HepG2 (cell line): Measurements from ENCODE around the gene ZNF506. TPM values are rescaled to one million over a fixed set of nuclear protein-coding genes. Genes with fewer than 3 reads are reported as not detected.

Source experiments
- ARNT2 ChIP-seq: sonication (generic); formaldehyde crosslinking; IDR thresholded peaks from 2 replicates; pipeline ENCODE4 v1.8.0; 2022; ENCODE audit warnings: mild to moderate bottlenecking, low read depth, missing genetic modification reagents, moderate library complexity
- CCAR2 ChIP-seq: fragments of 200-400 bp; formaldehyde crosslinking; optimal IDR thresholded peaks from 2 replicates; pipeline ENCODE3; 2018; ENCODE audit warnings: low read depth, mild to moderate bottlenecking, low read length, moderate library complexity
- GATA4 ChIP-seq: sonication (generic); IDR thresholded peaks from 2 replicates; pipeline ENCODE4 v1.6.1; 2016; ENCODE audit warnings: antibody characterized with exemption, low read depth, borderline replicate concordance
- ISL2 ChIP-seq: sonication (generic); formaldehyde crosslinking; IDR thresholded peaks from 2 replicates; pipeline ENCODE4 v1.5.0; 2020; ENCODE audit warnings: missing genetic modification reagents
- KLF15 ChIP-seq: sonication (generic); formaldehyde crosslinking; IDR thresholded peaks from 2 replicates; pipeline ENCODE4 v1.8.1; 2023; ENCODE audit warnings: borderline replicate concordance, mild to moderate bottlenecking, inconsistent platforms, missing genetic modification reagents, mixed read lengths
- MXD4 ChIP-seq: IDR thresholded peaks from 2 replicates; pipeline ENCODE4 v1.6.1; 2016; ENCODE audit warnings: mild to moderate bottlenecking, missing biosample characterization, missing genetic modification reagents
- NFYB ChIP-seq: sonication (generic); formaldehyde crosslinking; IDR thresholded peaks from 2 replicates; pipeline ENCODE4 v1.4.0; 2020; ENCODE audit warnings: missing genetic modification reagents
- PREB ChIP-seq: sonication (generic); formaldehyde crosslinking; IDR thresholded peaks from 2 replicates; pipeline ENCODE4 v1.4.0; 2020; ENCODE audit warnings: missing genetic modification reagents
- ZBTB21 ChIP-seq: sonication (generic); formaldehyde crosslinking; IDR thresholded peaks from 2 replicates; pipeline ENCODE4 v1.4.0; 2020; ENCODE audit warnings: missing genetic modification reagents
- ZNF44 ChIP-seq: sonication (generic); formaldehyde crosslinking; IDR thresholded peaks from 2 replicates; pipeline ENCODE4 v1.5.1; 2020; ENCODE audit warnings: mild to moderate bottlenecking, missing genetic modification reagents
- ZNF513 ChIP-seq: sonication (generic); formaldehyde crosslinking; conservative IDR thresholded peaks from 2 replicates; pipeline ENCODE4 v1.5.0; 2020; ENCODE audit warnings: missing genetic modification reagents
- ZNF552 ChIP-seq: sonication (generic); formaldehyde crosslinking; IDR thresholded peaks from 2 replicates; pipeline ENCODE4 v1.9.0; 2022; ENCODE audit warnings: missing genetic modification reagents, mild to moderate bottlenecking, borderline replicate concordance
- ZNF576 ChIP-seq: sonication (generic); formaldehyde crosslinking; IDR thresholded peaks from 2 replicates; pipeline ENCODE4 v1.4.0; 2020; ENCODE audit warnings: mild to moderate bottlenecking, missing genetic modification reagents
- polyA plus RNA-seq, 8 experiments: library from polyadenylated mRNA; depleted of rRNA in 3 of 8; stranded (reverse) in 7 of 8; unstranded in 1 of 8; fragments of >200 nt; fragmentation: Illumina TruSeq in 4 of 8; extraction: Trizol in 4 of 8; gene quantifications; 2 replicates each; pipeline versions ENCODE4 v1.2.1 to v1.2.3, GENCODE V29; 2011 to 2016; ENCODE audit warnings: low read depth in 4 of 8, missing spikeins in 1 of 8, mixed read lengths in 1 of 8; ENCODE audit not compliant: insufficient read depth in 1 of 8
- total RNA-seq, 5 experiments: library from RNA; depleted of rRNA; stranded (reverse); fragments of >200 nt; fragmentation: Illumina TruSeq; extraction: Trizol; gene quantifications; 2 replicates each; pipeline ENCODE4 v1.2.3, GENCODE V29; 2016; ENCODE audit warnings: low read depth in 1 of 5
- TF ChIP-seq, protein P1 (sequence below): sonication (generic); formaldehyde crosslinking; IDR thresholded peaks from 2 replicates; pipeline ENCODE4 v1.8.0; 2022; ENCODE audit warnings: mild to moderate bottlenecking, missing genetic modification reagents, moderate library complexity
- TF ChIP-seq, protein P2 (sequence below): sonication (generic); formaldehyde crosslinking; IDR thresholded peaks from 2 replicates; pipeline ENCODE4 v1.4.0; 2020; ENCODE audit warnings: mild to moderate bottlenecking, missing genetic modification reagents

ZNF506 gene
- total and polyA plus RNA-seq, 2 of the 13 experiments (the other 11 are each of a cell fraction or from before 2014, with no cell fraction given), result not detected

GRCh38 chr19:19776206-19777008 is 45.1 kb downstream of the ZNF506 start (continued):
- TF ChIP-seq ZNF576 (CRISPR knock-in tag), result no peak
- TF ChIP-seq KLF15 (CRISPR knock-in tag), result no peak
- no peak for TF ChIP-seq PREB
- TF ChIP-seq ISL2, result peak; percentile 62
- TF ChIP-seq ZBTB21 (CRISPR knock-in tag), result no peak
- no peak for TF ChIP-seq CCAR2
- peak; percentile 42; the same call in 1 of the 2 replicates for TF ChIP-seq NFYB (CRISPR knock-in tag)
- TF ChIP-seq, protein P1, sequence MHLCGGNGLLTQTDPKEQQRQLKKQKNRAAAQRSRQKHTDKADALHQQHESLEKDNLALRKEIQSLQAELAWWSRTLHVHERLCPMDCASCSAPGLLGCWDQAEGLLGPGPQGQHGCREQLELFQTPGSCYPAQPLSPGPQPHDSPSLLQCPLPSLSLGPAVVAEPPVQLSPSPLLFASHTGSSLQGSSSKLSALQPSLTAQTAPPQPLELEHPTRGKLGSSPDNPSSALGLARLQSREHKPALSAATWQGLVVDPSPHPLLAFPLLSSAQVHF (CRISPR knock-in tag), result no peak
- no peak for TF ChIP-seq ZNF44 (CRISPR knock-in tag)
- peak; percentile 84; the same call in 1 of the 2 replicates for TF ChIP-seq ZNF513 (CRISPR knock-in tag)
- TF ChIP-seq ZNF552 (CRISPR knock-in tag), result no peak
- TF ChIP-seq GATA4, result 0 out of 2 replicates have a peak, but pooled peaks have one; percentile 25
- no peak; the same call in none of the 2 replicates for TF ChIP-seq MXD4 (CRISPR knock-in tag)
- TF ChIP-seq, protein P2, sequence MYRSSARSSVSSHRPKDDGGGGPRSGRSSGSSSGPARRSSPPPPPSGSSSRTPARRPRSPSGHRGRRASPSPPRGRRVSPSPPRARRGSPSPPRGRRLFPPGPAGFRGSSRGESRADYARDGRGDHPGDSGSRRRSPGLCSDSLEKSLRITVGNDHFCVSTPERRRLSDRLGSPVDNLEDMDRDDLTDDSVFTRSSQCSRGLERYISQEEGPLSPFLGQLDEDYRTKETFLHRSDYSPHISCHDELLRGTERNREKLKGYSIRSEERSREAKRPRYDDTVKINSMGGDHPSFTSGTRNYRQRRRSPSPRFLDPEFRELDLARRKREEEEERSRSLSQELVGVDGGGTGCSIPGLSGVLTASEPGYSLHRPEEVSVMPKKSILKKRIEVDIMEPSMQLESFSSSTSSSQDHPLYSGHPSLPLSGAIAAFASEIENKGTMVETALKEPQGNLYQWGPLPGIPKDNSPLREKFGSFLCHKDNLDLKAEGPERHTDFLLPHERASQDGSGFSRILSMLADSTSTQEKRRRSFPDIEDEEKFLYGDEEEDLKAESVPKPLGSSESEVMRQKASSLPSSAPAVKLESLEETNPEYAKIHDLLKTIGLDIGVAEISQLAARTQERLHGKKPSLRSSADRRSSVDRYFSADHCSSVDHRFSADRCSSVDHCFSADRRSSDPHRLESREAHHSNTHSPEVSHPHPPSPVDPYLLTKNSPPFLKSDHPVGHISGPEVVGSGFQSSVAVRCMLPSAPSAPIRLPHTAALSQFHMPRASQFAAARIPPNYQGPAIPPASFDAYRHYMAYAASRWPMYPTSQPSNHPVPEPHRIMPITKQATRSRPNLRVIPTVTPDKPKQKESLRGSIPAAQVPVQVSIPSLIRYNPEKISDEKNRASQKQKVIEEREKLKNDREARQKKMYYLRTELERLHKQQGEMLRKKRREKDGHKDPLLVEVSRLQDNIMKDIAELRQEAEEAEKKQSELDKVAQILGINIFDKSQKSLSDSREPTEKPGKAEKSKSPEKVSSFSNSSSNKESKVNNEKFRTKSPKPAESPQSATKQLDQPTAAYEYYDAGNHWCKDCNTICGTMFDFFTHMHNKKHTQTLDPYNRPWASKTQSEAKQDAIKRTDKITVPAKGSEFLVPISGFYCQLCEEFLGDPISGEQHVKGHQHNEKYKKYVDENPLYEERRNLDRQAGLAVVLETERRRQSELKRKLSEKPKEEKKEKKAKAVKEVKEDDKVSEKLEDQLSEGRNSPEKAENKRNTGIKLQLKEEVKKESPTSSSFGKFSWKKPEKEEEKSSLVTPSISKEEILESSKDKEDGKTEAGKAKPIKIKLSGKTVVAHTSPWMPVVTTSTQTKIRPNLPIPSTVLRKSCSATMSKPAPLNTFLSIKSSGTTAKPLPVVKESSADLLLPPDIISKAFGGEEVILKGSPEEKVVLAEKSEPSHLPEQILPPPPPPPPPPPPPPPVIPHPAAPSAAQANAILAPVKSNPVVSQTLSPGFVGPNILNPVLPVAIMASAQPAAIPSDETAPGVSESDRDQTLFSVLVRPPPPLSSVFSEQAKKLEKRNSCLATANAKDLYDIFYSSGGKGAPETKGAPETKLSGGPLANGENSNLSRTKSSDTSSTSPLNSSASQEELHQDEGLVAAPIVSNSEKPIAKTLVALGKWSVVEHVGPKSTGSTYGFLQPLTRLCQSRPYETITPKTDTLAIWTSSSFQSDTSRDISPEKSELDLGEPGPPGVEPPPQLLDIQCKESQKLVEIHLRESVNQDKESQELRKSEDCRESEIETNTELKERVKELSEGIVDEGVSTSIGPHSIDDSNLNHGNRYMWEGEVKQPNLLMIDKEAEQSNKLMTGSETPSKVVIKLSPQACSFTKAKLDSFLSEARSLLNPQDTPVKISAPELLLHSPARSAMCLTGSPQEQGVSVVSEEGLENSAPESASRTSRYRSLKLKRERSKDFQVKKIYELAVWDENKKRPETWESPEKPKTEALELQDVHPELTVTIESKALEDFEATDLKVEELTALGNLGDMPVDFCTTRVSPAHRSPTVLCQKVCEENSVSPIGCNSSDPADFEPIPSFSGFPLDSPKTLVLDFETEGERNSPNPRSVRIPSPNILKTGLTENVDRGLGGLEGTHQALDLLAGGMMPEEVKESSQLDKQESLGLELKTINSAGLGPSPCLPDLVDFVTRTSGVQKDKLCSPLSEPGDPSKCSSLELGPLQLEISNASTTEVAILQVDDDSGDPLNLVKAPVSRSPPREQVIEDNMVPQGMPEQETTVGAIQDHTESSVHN, result peak; percentile 62; the same call in 1 of the 2 replicates
- TF ChIP-seq ARNT2 (CRISPR knock-in tag), result 0 out of 2 replicates have a peak, but pooled peaks have one; percentile 45
